ENCODE results near the gene RYR1. TPM values are rescaled to one million over a fixed set of nuclear protein-coding genes. Genes with fewer than 3 reads are reported as not detected.
A peak's percentile ranks its signal among the peaks of the same experiment; 100 is the strongest.

Gene RYR1
- total and polyA plus RNA-seq, 10 of the 15 experiments (the other 5 are each of a cell fraction or from before 2014, with no cell fraction given): under 0.01 to 0.32 (median 0.07) TPM; not detected in 1

DNA sequence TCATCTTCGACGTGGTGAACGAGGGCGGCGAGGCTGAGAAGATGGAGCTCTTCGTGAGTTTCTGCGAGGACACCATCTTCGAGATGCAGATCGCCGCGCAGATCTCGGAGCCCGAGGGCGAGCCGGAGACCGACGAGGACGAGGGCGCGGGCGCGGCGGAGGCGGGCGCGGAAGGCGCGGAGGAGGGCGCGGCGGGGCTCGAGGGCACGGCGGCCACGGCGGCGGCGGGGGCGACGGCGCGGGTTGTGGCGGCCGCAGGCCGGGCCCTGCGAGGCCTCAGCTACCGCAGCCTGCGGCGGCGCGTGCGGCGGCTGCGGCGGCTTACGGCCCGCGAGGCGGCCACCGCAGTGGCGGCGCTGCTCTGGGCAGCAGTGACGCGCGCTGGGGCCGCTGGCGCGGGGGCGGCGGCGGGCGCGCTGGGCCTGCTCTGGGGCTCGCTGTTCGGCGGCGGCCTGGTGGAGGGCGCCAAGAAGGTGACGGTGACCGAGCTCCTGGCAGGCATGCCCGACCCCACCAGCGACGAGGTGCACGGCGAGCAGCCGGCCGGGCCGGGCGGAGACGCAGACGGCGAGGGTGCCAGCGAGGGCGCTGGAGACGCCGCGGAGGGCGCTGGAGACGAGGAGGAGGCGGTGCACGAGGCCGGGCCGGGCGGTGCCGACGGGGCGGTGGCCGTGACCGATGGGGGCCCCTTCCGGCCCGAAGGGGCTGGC is 131.6 kb downstream of the RYR1 start:
- 0 out of 2 replicates have a peak overlapping the region, but pooled peaks have one; percentile 36 for H3K4me3 ChIP-seq
- TF ChIP-seq, protein P1, sequence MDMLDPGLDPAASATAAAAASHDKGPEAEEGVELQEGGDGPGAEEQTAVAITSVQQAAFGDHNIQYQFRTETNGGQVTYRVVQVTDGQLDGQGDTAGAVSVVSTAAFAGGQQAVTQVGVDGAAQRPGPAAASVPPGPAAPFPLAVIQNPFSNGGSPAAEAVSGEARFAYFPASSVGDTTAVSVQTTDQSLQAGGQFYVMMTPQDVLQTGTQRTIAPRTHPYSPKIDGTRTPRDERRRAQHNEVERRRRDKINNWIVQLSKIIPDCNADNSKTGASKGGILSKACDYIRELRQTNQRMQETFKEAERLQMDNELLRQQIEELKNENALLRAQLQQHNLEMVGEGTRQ (IDR thresholded peaks at IDR 0.05; ENCODE audit: borderline replicate concordance, low read depth, low read length): no peak
- TF ChIP-seq ASH2L (IDR thresholded peaks at IDR 0.05; ENCODE audit: borderline replicate concordance, low read depth): no peak
- TF ChIP-seq EED (IDR thresholded peaks at IDR 0.05; ENCODE audit: low read depth): no peak
- peak; percentile 48 for TF ChIP-seq HDAC6 (IDR thresholded peaks at IDR 0.05; ENCODE audit: unreplicated experiment)
- no peak for TF ChIP-seq ZNF274 (IDR thresholded peaks at IDR 0.05; ENCODE audit: insufficient read depth, insufficient read length)
- TF ChIP-seq NR2F1 (conservative IDR thresholded peaks at IDR 0.05): peak; percentile 41; the same call in 1 of the 2 replicates
- 0 out of 2 replicates have a peak, but pooled peaks have one; percentile 24 for TF ChIP-seq RB1 (IDR thresholded peaks at IDR 0.05; ENCODE audit: borderline replicate concordance)
- TF ChIP-seq MEF2B (IDR thresholded peaks at IDR 0.05; ENCODE audit: partially characterized antibody, poor library complexity, severe bottlenecking): no peak
- peak in 1 of 2 experiments; percentile 77; a peak in 1 of 3 replicates for TF ChIP-seq EGR1 (IDR thresholded peaks at IDR 0.05; ENCODE audit: borderline replicate concordance in 1 of 2, low read depth in 2 of 2, low read length in 2 of 2)
- no peak for TF ChIP-seq MXI1 (IDR thresholded peaks at IDR 0.05; ENCODE audit: low read depth, low read length)
- peak; percentile 81 for TF ChIP-seq IKZF1 (conservative IDR thresholded peaks at IDR 0.05)
- TF ChIP-seq, protein P2, sequence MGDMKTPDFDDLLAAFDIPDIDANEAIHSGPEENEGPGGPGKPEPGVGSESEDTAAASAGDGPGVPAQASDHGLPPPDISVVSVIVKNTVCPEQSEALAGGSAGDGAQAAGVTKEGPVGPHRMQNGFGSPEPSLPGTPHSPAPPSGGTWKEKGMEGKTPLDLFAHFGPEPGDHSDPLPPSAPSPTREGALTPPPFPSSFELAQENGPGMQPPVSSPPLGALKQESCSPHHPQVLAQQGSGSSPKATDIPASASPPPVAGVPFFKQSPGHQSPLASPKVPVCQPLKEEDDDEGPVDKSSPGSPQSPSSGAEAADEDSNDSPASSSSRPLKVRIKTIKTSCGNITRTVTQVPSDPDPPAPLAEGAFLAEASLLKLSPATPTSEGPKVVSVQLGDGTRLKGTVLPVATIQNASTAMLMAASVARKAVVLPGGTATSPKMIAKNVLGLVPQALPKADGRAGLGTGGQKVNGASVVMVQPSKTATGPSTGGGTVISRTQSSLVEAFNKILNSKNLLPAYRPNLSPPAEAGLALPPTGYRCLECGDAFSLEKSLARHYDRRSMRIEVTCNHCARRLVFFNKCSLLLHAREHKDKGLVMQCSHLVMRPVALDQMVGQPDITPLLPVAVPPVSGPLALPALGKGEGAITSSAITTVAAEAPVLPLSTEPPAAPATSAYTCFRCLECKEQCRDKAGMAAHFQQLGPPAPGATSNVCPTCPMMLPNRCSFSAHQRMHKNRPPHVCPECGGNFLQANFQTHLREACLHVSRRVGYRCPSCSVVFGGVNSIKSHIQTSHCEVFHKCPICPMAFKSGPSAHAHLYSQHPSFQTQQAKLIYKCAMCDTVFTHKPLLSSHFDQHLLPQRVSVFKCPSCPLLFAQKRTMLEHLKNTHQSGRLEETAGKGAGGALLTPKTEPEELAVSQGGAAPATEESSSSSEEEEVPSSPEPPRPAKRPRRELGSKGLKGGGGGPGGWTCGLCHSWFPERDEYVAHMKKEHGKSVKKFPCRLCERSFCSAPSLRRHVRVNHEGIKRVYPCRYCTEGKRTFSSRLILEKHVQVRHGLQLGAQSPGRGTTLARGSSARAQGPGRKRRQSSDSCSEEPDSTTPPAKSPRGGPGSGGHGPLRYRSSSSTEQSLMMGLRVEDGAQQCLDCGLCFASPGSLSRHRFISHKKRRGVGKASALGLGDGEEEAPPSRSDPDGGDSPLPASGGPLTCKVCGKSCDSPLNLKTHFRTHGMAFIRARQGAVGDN (IDR thresholded peaks at IDR 0.05): peak; percentile 83
- TF ChIP-seq ETV6 (conservative IDR thresholded peaks at IDR 0.05 in 1 of 2, IDR thresholded peaks at IDR 0.05 in 1 of 2; ENCODE audit: borderline replicate concordance in 1 of 2, low read depth in 1 of 2): no peak
- no peak for TF ChIP-seq POLR2AphosphoS5 (IDR thresholded peaks at IDR 0.05; ENCODE audit: low read length)
- no peak for TF ChIP-seq MYB (IDR thresholded peaks at IDR 0.05; ENCODE audit: borderline replicate concordance, low read depth, low read length)
- 0 out of 2 replicates have a peak, but pooled peaks have one; percentile 58 for TF ChIP-seq ZNF207 (IDR thresholded peaks at IDR 0.05; ENCODE audit: borderline replicate concordance)
- TF ChIP-seq PAX5 (IDR thresholded peaks at IDR 0.05; ENCODE audit: borderline replicate concordance, low read depth, low read length): peak; percentile 50; the same call in 1 of the 2 replicates
- TF ChIP-seq IKZF2 (IDR thresholded peaks at IDR 0.05): no peak

More for the DNA sequence above, 131.6 kb downstream of the RYR1 start:
- Histone ChIP-seq H3K9me3 (replicated peaks; ENCODE audit: control insufficient read depth, insufficient read depth, low read length) (no peaks in the 10 kb centered on the region), H2AFZ (ENCODE audit: control insufficient read depth, low read depth, low read length) (no peak overlapping the region; the same call in 1 of the 2 replicates), H4K20me1 (ENCODE audit: control insufficient read depth, insufficient read depth) (no peaks in the 10 kb centered on the region), H3K79me2 (ENCODE audit: control insufficient read depth, insufficient read depth, low read length) (no peaks in the 10 kb centered on the region), H3K27ac (ENCODE audit: control insufficient read depth, insufficient read depth) (no peak overlapping the region), H3K27me3 (replicated peaks in 1 of 2; ENCODE audit: control insufficient read depth in 2 of 2, insufficient read depth in 2 of 2, low read length in 1 of 2) (0 out of 4 replicates have a peak, but pooled peaks cover 0 to 2% of the 10 kb centered on the region in 2 experiments), H3K36me3 (ENCODE audit: control insufficient read depth in 2 of 2, insufficient read depth in 2 of 2, low read length in 1 of 2) (no peaks in the 10 kb centered on the region), H3K4me2 (ENCODE audit: control insufficient read depth, insufficient read depth) (peak overlapping the region; percentile 48; the same call in 1 of the 2 replicates), H3K9ac (ENCODE audit: control insufficient read depth, insufficient read depth, low read length) (no peak overlapping the region), H3K4me1 (ENCODE audit: control insufficient read depth, insufficient read depth, low read length) (peaks cover 17% of the 10 kb centered on the region)
- in situ Hi-C loops (cut with MboI) (loop anchor here (5.0 kb wide), 1 partner anchor 52 kb away; the partner anchor contains the start of genes EIF3K and MAP4K1), intact Hi-C loops (cut with micrococcal nuclease; ENCODE audit: unreplicated experiment) (no loop called here)
- ChIA-PET CTCF (interaction anchor here (0.6 to 3.4 kb wide), 4 partner anchors 12 to 54 kb away, joined by 3 to 9 read pairs (median 3); partner anchors contain the start of gene EIF3K), RAD21 (ENCODE audit: unreplicated experiment) (interaction anchor here (1.0 to 1.6 kb wide), 2 partner anchors 53 to 70 kb away, joined by 4 to 7 read pairs; partner anchors contain the start of gene MAP4K1), POLR2A (interaction anchor here (1.1 kb wide), 1 partner anchor 30 kb away, joined by 4 read pairs; no protein-coding TSS in a partner anchor), SMC1A (ENCODE audit: uncharacterized antibody, unreplicated experiment) (interaction anchor here (1.5 kb wide), 1 partner anchor 21 kb away, joined by 3 read pairs; no protein-coding TSS in a partner anchor)
- FAIRE-seq: no peak
- no TSS peak for BruUV-seq (replicated peaks)
- ATAC-seq: peak; percentile 58
- WGBS (ENCODE audit: insufficient coverage, insufficient replicate concordance, low lambda C conversion rate, missing lambda C conversion rate): 5% methylated on average over 41 of the region's 111 CpGs
- DNase-seq (ENCODE audit: low read depth, low spot score): no peak
